GM10266 (cell line): ENCODE data around the gene CSTF1.

Source experiments
- DNase-seq: peaks from one replicate; pipeline ENCODE4 v3.0.0; 2012; ENCODE audit errors: extremely low spot score
- CTCF ChIP-seq: IDR thresholded peaks from 2 replicates; pipeline ENCODE4 v1.5.1; 2012; ENCODE audit warnings: mild to moderate bottlenecking, low read depth; ENCODE audit not compliant: control insufficient read depth, insufficient read depth; ENCODE audit errors: missing control alignments

Gene CSTF1

GRCh38 chr20:56422076-56422823 is 29.8 kb downstream of the CSTF1 start:
- no peak for DNase-seq
- TF ChIP-seq CTCF, result no peak

GRCh38 chr20:56422824-56423189 is 30.4 kb downstream of the CSTF1 start:
- no peak for DNase-seq
- no peak for TF ChIP-seq CTCF

GRCh38 chr20:56423211-56423610 is 30.8 kb downstream of the CSTF1 start:
- no peak for TF ChIP-seq CTCF
- DNase-seq, result no peak

- DNase-seq, result no peak
- no peak for TF ChIP-seq CTCF
Measured at GRCh38 chr20:56423886-56424285, 31.4 kb downstream of the CSTF1 start.

GRCh38 chr20:56424931-56425330 is 32.5 kb downstream of the CSTF1 start:
- no peak for DNase-seq
- TF ChIP-seq CTCF, result no peak

- TF ChIP-seq CTCF, result no peak
- no peak for DNase-seq
Measured at GRCh38 chr20:56426026-56426425, 33.6 kb downstream of the CSTF1 start.

- no peak for TF ChIP-seq CTCF
- DNase-seq, result no peak
Measured at GRCh38 chr20:56426926-56427325, 34.5 kb downstream of the CSTF1 start.
